ENCODE results near the gene DFFB.

Gene DFFB

DNA sequence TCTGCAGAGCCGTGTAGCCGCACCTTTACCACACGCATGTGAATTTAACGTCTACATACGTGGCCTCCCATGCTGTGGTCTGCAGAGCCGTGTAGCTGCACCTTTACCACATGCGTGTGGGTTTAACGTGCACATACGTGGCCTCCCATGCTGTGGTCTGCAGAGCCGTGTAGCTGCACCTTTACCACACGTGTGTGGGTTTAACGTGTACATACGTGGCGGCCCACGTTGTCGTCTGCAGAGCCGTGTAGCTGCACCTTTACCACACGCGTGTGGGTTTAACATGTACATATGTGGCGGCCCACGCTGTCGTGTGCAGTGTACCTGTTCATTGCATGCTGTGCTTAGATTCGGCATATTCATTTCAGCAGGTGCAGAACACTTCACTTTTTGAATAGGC, 17.5 kb downstream of the DFFB start:
- H3K27me3 ChIP-seq (ENCODE audit: insufficient read depth, insufficient read length) = no peaks in the 10 kb centered on the region
- no peak for DNase-seq (ENCODE audit: low read depth, low spot score)
- H3K4me1 ChIP-seq (ENCODE audit: insufficient read depth, insufficient read length) = peaks cover 12% of the 10 kb centered on the region
- H3K36me3 ChIP-seq (ENCODE audit: insufficient read depth, insufficient read length, low read length) = peaks cover 10% of the 10 kb centered on the region
- H3K4me3 ChIP-seq (ENCODE audit: insufficient read length, low read depth) = no peak overlapping the region
- peaks cover 8% of the 10 kb centered on the region; the same call in 1 of the 2 replicates for H3K9me3 ChIP-seq (ENCODE audit: insufficient read depth, low read length)
- TF ChIP-seq SUZ12 (IDR thresholded peaks at IDR 0.05; ENCODE audit: extremely low read depth, insufficient read depth, insufficient read length) = no peak
- no peak for TF ChIP-seq YY1 (IDR thresholded peaks at IDR 0.05; ENCODE audit: insufficient read depth, insufficient read length)
- TF ChIP-seq ZNF274 (IDR thresholded peaks at IDR 0.05; ENCODE audit: low read depth, low read length) = no peak
- no peak overlapping the region for H3K9ac ChIP-seq (ENCODE audit: insufficient read length, low read depth)

DNA sequence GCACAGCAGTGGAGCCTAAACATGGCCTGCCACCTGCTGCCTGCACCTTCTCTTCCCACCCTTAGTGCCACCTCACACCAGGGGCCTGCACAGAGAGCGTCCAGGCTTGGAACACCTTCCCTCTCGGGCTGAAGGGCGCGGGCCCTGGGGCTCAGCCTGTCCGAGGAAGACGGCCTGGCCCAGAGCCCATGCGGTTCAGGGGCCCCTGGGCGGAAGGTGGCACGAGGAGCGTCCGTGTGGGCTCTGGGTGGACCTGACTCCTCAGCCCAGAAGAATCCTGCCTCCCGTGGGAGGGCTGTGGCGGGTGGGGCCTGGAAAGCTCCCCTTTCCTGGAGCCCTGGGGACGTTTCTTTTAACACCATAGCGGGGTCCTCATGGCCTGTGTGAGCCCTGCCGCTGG, 19.4 kb downstream of the DFFB start:
- no peaks in the 10 kb centered on the region for H3K27me3 ChIP-seq (ENCODE audit: insufficient read depth, insufficient read length)
- TF ChIP-seq SUZ12 (IDR thresholded peaks at IDR 0.05; ENCODE audit: extremely low read depth, insufficient read depth, insufficient read length) = no peak
- no peak for TF ChIP-seq YY1 (IDR thresholded peaks at IDR 0.05; ENCODE audit: insufficient read depth, insufficient read length)
- TF ChIP-seq ZNF274 (IDR thresholded peaks at IDR 0.05; ENCODE audit: low read depth, low read length) = no peak
- DNase-seq (ENCODE audit: low read depth, low spot score) = no peak
- H3K4me1 ChIP-seq (ENCODE audit: insufficient read depth, insufficient read length) = no peaks in the 10 kb centered on the region
- no peak overlapping the region for H3K9ac ChIP-seq (ENCODE audit: insufficient read length, low read depth)
- peaks cover 8% of the 10 kb centered on the region; the same call in 1 of the 2 replicates for H3K9me3 ChIP-seq (ENCODE audit: insufficient read depth, low read length)
- H3K4me3 ChIP-seq (ENCODE audit: insufficient read length, low read depth) = no peak overlapping the region
- H3K36me3 ChIP-seq (ENCODE audit: insufficient read depth, insufficient read length, low read length) = peaks cover 10% of the 10 kb centered on the region

DNA sequence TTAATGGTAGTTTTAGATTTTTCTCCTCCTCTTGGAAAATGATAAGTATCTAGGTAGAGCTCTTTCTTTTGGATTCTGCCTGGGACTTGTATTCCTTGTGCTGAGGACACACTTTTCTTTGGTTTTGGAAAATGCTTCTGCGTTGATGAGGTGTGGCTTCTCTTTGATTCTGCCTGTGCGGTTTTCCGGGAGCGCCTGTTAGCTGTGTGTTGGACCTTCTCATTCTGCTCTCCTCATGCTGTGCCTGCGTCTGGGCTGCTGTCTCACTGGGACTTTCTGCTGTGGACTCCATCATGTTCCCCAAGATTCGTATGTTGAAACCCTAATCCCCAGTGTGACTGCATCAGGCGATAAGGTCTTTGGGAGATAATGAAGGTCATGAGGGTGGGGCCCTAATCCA, 21.8 kb downstream of the DFFB start:
- Histone ChIP-seq H3K9me3 (ENCODE audit: insufficient read depth, low read length) (peaks cover 8% of the 10 kb centered on the region; the same call in 1 of the 2 replicates), H3K9ac (ENCODE audit: insufficient read length, low read depth) (no peak overlapping the region), H3K27me3 (ENCODE audit: insufficient read depth, insufficient read length) (no peaks in the 10 kb centered on the region), H3K4me3 (ENCODE audit: insufficient read length, low read depth) (no peak overlapping the region), H3K36me3 (ENCODE audit: insufficient read depth, insufficient read length, low read length) (peaks cover 5% of the 10 kb centered on the region), H3K4me1 (ENCODE audit: insufficient read depth, insufficient read length) (no peaks in the 10 kb centered on the region)
- TF ChIP-seq YY1 (IDR thresholded peaks at IDR 0.05; ENCODE audit: insufficient read depth, insufficient read length) = no peak
- TF ChIP-seq SUZ12 (IDR thresholded peaks at IDR 0.05; ENCODE audit: extremely low read depth, insufficient read depth, insufficient read length) = no peak
- TF ChIP-seq ZNF274 (IDR thresholded peaks at IDR 0.05; ENCODE audit: low read depth, low read length) = no peak
- no peak for DNase-seq (ENCODE audit: low read depth, low spot score)

DNA sequence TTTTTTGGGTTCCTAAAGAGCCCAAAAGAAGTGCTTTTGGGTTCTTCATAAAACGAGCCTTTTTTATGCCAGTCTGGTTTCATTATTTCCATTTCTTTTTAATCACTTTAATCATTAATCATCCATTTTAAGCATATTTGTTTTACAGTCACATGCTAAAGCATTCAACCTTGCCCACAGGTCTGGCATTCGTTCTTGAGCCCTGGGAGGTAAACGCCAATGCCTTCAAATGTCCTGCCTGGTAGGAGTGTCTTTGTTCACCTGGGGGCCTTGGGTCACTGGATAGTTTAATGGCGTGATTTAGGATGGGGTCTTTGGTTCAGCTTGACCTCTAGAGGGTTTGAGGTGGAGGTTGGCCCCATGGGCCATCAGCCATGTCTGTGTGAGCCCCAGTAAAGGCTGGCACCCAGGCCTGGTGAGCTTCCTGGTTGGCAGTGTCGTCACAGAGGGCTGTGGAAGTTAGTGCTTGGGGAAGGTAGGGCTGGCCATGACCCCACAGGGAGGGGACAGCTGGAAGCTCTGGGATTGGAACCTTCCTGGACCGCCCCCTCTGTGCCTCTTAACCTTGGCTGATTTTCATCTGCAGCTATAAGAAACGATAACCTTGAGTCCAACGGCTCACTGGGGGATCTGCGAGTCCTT, 22.6 kb downstream of the DFFB start:
- no peak overlapping the region for H3K9ac ChIP-seq (ENCODE audit: insufficient read length, low read depth)
- H3K36me3 ChIP-seq (ENCODE audit: insufficient read depth, insufficient read length, low read length) = peaks cover 4% of the 10 kb centered on the region
- no peak for DNase-seq (ENCODE audit: low read depth, low spot score)
- peaks cover 8% of the 10 kb centered on the region; the same call in 1 of the 2 replicates for H3K9me3 ChIP-seq (ENCODE audit: insufficient read depth, low read length)
- no peaks in the 10 kb centered on the region for H3K4me1 ChIP-seq (ENCODE audit: insufficient read depth, insufficient read length)
- TF ChIP-seq ZNF274 (IDR thresholded peaks at IDR 0.05; ENCODE audit: low read depth, low read length) (no peak), YY1 (IDR thresholded peaks at IDR 0.05; ENCODE audit: insufficient read depth, insufficient read length) (no peak), SUZ12 (IDR thresholded peaks at IDR 0.05; ENCODE audit: extremely low read depth, insufficient read depth, insufficient read length) (no peak)
- no peak overlapping the region for H3K4me3 ChIP-seq (ENCODE audit: insufficient read length, low read depth)
- H3K27me3 ChIP-seq (ENCODE audit: insufficient read depth, insufficient read length) = no peaks in the 10 kb centered on the region

DNA sequence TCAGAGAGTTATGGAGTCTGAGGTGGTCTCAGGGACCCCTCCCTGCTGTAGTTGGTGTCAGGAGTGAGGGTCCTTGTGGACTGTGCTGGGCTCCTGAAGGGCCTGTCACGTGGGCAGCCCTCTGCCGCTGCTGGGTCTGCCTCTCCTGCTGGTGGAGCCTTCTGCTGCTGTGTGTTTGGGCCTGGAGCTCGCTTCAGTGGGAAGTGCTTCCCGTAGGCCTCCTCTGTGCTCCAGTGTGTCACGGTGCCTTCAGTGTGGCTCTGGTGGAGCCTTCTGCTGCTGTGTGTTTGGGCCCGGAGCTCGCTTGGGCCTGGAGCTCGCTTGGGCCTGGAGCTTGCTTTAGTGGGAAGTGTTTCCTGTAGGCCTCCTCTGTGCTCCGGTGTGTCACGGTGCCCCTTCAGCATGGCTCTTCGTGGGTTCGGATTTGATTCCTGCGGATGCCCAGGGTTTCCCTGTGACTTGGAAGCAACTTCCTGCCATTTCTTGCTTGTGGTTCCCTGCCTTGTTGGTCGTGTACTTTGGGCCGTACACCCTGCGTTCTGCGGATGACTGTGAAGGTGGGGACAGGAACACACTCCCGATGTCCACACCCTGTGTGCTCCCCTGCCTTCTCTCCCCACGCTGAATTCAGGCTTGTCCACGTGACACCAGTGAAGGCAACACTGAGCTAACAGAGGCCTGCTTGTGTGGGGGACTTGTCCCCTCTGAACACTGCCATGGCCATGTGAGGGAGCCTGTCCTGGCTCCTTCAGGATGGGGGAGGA, 23.3 kb downstream of the DFFB start:
- Histone ChIP-seq H3K9ac (ENCODE audit: insufficient read length, low read depth) (no peak overlapping the region), H3K27me3 (ENCODE audit: insufficient read depth, insufficient read length) (no peaks in the 10 kb centered on the region), H3K4me1 (ENCODE audit: insufficient read depth, insufficient read length) (no peaks in the 10 kb centered on the region), H3K36me3 (ENCODE audit: insufficient read depth, insufficient read length, low read length) (peaks cover 5% of the 10 kb centered on the region), H3K9me3 (ENCODE audit: insufficient read depth, low read length) (peaks cover 8% of the 10 kb centered on the region; the same call in 1 of the 2 replicates), H3K4me3 (ENCODE audit: insufficient read length, low read depth) (no peak overlapping the region)
- no peak for DNase-seq (ENCODE audit: low read depth, low spot score)
- no peak for TF ChIP-seq YY1 (IDR thresholded peaks at IDR 0.05; ENCODE audit: insufficient read depth, insufficient read length)
- no peak for TF ChIP-seq ZNF274 (IDR thresholded peaks at IDR 0.05; ENCODE audit: low read depth, low read length)
- TF ChIP-seq SUZ12 (IDR thresholded peaks at IDR 0.05; ENCODE audit: extremely low read depth, insufficient read depth, insufficient read length) = no peak

DNA sequence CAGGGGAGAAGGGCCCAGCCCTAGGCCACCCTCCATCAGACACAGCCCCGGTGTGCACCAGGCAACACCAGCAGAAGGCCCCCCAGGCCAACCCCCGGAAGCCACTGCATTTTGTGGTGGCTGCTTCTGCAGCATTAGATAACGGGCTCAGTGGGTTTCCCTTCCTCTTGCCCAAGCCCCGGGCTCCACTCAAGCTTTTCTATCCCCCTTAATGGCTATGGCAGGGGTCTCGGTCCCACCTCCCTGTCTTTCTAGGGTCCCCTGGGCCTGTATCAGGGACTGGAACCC, 23.9 kb downstream of the DFFB start:
- no peak overlapping the region for H3K9ac ChIP-seq (ENCODE audit: insufficient read length, low read depth)
- H3K36me3 ChIP-seq (ENCODE audit: insufficient read depth, insufficient read length, low read length) = peaks cover 11% of the 10 kb centered on the region
- TF ChIP-seq SUZ12 (IDR thresholded peaks at IDR 0.05; ENCODE audit: extremely low read depth, insufficient read depth, insufficient read length) (no peak), ZNF274 (IDR thresholded peaks at IDR 0.05; ENCODE audit: low read depth, low read length) (no peak), YY1 (IDR thresholded peaks at IDR 0.05; ENCODE audit: insufficient read depth, insufficient read length) (no peak)
- no peak overlapping the region for H3K4me3 ChIP-seq (ENCODE audit: insufficient read length, low read depth)
- no peaks in the 10 kb centered on the region for H3K27me3 ChIP-seq (ENCODE audit: insufficient read depth, insufficient read length)
- DNase-seq (ENCODE audit: low read depth, low spot score) = no peak
- peaks cover 8% of the 10 kb centered on the region; the same call in 1 of the 2 replicates for H3K9me3 ChIP-seq (ENCODE audit: insufficient read depth, low read length)
- no peaks in the 10 kb centered on the region for H3K4me1 ChIP-seq (ENCODE audit: insufficient read depth, insufficient read length)

DNA sequence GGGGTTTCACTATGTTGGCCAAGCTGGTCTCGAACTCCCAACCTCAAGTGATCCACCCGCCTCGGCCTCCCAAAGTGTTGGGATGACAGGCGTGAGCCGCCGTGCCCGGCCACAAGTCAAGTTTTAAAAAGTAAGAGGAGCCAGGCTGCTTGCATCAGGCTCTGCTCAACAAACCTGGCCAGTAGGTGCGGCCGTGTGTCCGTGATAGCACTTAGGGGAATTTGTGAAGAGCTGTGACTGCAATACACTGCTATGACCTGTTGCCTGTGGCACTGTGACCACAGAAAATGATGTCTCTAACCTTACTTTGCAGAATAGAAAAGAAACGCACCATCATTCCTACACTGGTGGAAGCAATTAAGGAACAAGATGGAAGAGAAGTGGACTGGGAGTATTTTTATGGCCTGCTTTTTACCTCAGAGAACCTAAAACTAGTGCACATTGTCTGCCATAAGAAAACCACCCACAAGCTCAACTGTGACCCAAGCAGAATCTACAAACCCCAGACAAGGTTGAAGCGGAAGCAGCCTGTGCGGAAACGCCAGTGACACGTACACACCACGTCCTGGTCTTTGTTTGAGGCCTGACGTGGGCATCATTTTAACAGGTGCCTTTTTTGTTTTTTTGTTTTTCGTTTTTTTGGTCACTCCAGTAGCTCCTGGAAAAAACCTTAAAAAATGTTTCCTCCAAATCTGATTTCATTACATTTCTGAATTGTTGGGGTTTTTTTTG, 26.1 kb downstream of the DFFB start:
- Histone ChIP-seq H3K9me3 (ENCODE audit: insufficient read depth, low read length) (peaks cover 8% of the 10 kb centered on the region; the same call in 1 of the 2 replicates), H3K36me3 (ENCODE audit: insufficient read depth, insufficient read length, low read length) (peaks cover 24% of the 10 kb centered on the region), H3K9ac (ENCODE audit: insufficient read length, low read depth) (no peak overlapping the region), H3K4me3 (ENCODE audit: insufficient read length, low read depth) (no peak overlapping the region), H3K27me3 (ENCODE audit: insufficient read depth, insufficient read length) (no peaks in the 10 kb centered on the region), H3K4me1 (ENCODE audit: insufficient read depth, insufficient read length) (no peaks in the 10 kb centered on the region)
- no peak for TF ChIP-seq SUZ12 (IDR thresholded peaks at IDR 0.05; ENCODE audit: extremely low read depth, insufficient read depth, insufficient read length)
- TF ChIP-seq ZNF274 (IDR thresholded peaks at IDR 0.05; ENCODE audit: low read depth, low read length) = no peak
- TF ChIP-seq YY1 (IDR thresholded peaks at IDR 0.05; ENCODE audit: insufficient read depth, insufficient read length) = no peak
- DNase-seq (ENCODE audit: low read depth, low spot score) = no peak

Measured in NT2/D1 (cell line).